Fibroblast of pulmonary artery (primary cell): Measurements from ENCODE around the gene ZNF526.

Experiments
- DNase-seq: peaks from one replicate; pipeline ENCODE4 v3.0.0-alpha.2; 2010; ENCODE audit warnings: low read depth
- H3K4me3 ChIP-seq: replicated peaks from 2 replicates; pipeline ENCODE4 v1.5.1; 2011; ENCODE audit warnings: low read depth, mild to moderate bottlenecking, control low read depth, low read length, moderate library complexity
- CTCF ChIP-seq: IDR thresholded peaks from 2 replicates; pipeline ENCODE4 v1.5.1; 2011; ENCODE audit warnings: mild to moderate bottlenecking, control low read depth, low read length, inconsistent platforms; ENCODE audit errors: missing control alignments

ZNF526 gene

GRCh38 chr19:42219812-42220750 lies at the start of gene ZNF526:
Gene ZNF526 (plus strand): TSS chr19:42220312. CDS start chr19:42224404, 4,092 bp downstream.
- peak; percentile 97 for DNase-seq
- peak within 1 kb of the TSS; percentile 98 for H3K4me3 ChIP-seq
- no peak for TF ChIP-seq CTCF

GRCh38 chr19:42170715-42171114 lies 49.4 kb upstream of the ZNF526 start:
- no peak overlapping the region for H3K4me3 ChIP-seq
- TF ChIP-seq CTCF = no peak
- no peak for DNase-seq

- no peak overlapping the region for H3K4me3 ChIP-seq
- TF ChIP-seq CTCF = no peak
Observed at GRCh38 chr19:42172261-42172660, 47.9 kb upstream of the ZNF526 start.

GRCh38 chr19:42173695-42174094 lies 46.4 kb upstream of the ZNF526 start:
- DNase-seq = no peak
- H3K4me3 ChIP-seq = no peak overlapping the region
- no peak for TF ChIP-seq CTCF

More at GRCh38 chr19:42172261-42172660, 47.9 kb upstream of the ZNF526 start:
- no peak for DNase-seq

GRCh38 chr19:42174188-42174587 lies 45.9 kb upstream of the ZNF526 start:
- no peak for TF ChIP-seq CTCF
- DNase-seq = no peak
- H3K4me3 ChIP-seq = no peak overlapping the region

GRCh38 chr19:42174958-42175734 lies 45.0 kb upstream of the ZNF526 start:
- DNase-seq = no peak
- H3K4me3 ChIP-seq = no peak overlapping the region
- no peak for TF ChIP-seq CTCF
